Left lung (tissue), 10 donors: ENCODE measurements around the gene PRRC2A. TPM values are rescaled to one million over a fixed set of nuclear protein-coding genes. Genes with fewer than 3 reads are reported as not detected.

Experiments
- ATAC-seq: fragments of 200-7000 bp; cut with Tn5 transposase; one replicate; pipeline ENCODE4 v1.9.1; 2020; ENCODE audit warnings: moderate library complexity
- DNase-seq, 4 donors: peaks; one replicate each; pipeline ENCODE4 v3.0.0-alpha.2; 2013 to 2020
- H3K27ac ChIP-seq, 2 donors: fragments of 200-600 bp; sonication (generic) in 1 of 2; one replicate each; pipeline versions ENCODE4 v1.5.0 to v1.8.0; 2020 to 2021
- H3K27me3 ChIP-seq, 2 donors: fragments of 200-600 bp; sonication (generic) in 1 of 2; one replicate each; pipeline versions ENCODE4 v1.5.0 to v1.8.0; 2020 to 2021
- H3K36me3 ChIP-seq, 2 donors: fragments of 200-600 bp; sonication (generic) in 1 of 2; one replicate each; pipeline versions ENCODE4 v1.5.0 to v1.8.0; 2020 to 2021
- H3K4me1 ChIP-seq, 2 donors: fragments of 200-600 bp; one replicate each; pipeline ENCODE4 v1.8.0; 2021
- H3K4me3 ChIP-seq, 2 donors: fragments of 200-600 bp; sonication (generic) in 1 of 2; one replicate each; pipeline versions ENCODE4 v1.5.0 to v1.8.0; 2020 to 2021; ENCODE audit warnings: mild to moderate bottlenecking in 1 of 2
- H3K9me3 ChIP-seq, 2 donors: fragments of 200-600 bp; sonication (generic) in 1 of 2; one replicate each; pipeline versions ENCODE4 v1.5.0 to v1.8.0; 2020 to 2021
- CTCF ChIP-seq, 2 donors: fragments of 200-600 bp; sonication (generic) in 1 of 2; IDR thresholded peaks; one replicate each; pipeline versions ENCODE4 v1.5.0 to v1.8.0; 2021; ENCODE audit warnings: antibody characterized with exemption in 2 of 2
- intact Hi-C, 2 donors: fragments of 100-400 bp; cut with DNase I; formaldehyde crosslinking; loops; one replicate each; pipeline versions ENCODE4 v1.11.2 to v1.14.2; 2022
- polyA plus RNA-seq, 6 donors: library from polyadenylated mRNA; unstranded; fragments of 120-200 nt; gene quantifications; one replicate each; pipeline ENCODE4 v1.2.1, GENCODE V29; 2013; ENCODE audit not compliant: insufficient read length in 6 of 6
- total RNA-seq, 2 donors: library from RNA; stranded (reverse); fragmentation: NEBNext Ultra II Directional; extraction: Animal tissue kit (Norgen Biotek cat#: 25700); gene quantifications; one replicate each; pipeline ENCODE4 v1.2.1, GENCODE V29; 2021
- donor health status: DM: no; HTN: yes; CAD: no.
- donor health status: DM: no; HTN: no; CAD: no.

The PRRC2A gene
- total and polyA plus RNA-seq, 8 donors, result 130 to 201 (median 164) TPM

GRCh38 chr6:31632279-31632946 lies 11.9 kb downstream of the PRRC2A start:
- no peak for DNase-seq
- H3K4me1 ChIP-seq, result no peaks in the 10 kb centered on the region
- no peak overlapping the region for H3K4me3 ChIP-seq
- no peaks in the 10 kb centered on the region for H3K9me3 ChIP-seq
- intact Hi-C loops, result no loop called here
- no peak for TF ChIP-seq CTCF (IDR thresholded peaks at IDR 0.05)
- no peak overlapping the region for H3K27ac ChIP-seq
- peak; percentile 5 for ATAC-seq
- H3K27me3 ChIP-seq, result no peaks in the 10 kb centered on the region
- peaks cover 8 to 100% of the 10 kb centered on the region in 2 donors for H3K36me3 ChIP-seq

DNA sequence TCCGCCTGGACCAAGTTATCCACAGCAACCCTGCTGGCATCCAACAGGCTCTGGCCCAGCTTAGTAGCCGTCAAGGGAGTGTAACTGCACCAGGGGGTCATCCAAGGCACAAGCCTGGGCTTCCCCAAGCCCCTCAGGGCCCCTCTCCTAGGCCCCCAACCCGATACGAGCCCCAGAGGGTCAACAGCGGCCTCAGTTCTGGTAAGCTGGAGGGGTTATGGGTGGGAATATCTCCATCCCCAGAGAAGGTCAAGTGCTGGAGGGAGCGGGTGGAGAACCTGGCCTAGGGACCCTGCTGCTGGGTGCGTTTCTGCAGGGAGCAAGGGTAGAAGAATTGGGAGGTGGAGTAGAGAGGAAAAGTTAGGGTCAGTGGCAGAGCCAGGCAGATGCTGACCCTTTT lies 12.9 kb downstream of the PRRC2A start:
- H3K27ac ChIP-seq, result no peak overlapping the region
- no peaks in the 10 kb centered on the region for H3K27me3 ChIP-seq
- no peaks in the 10 kb centered on the region for H3K4me1 ChIP-seq
- no peak for ATAC-seq
- DNase-seq, result no peak
- TF ChIP-seq CTCF (IDR thresholded peaks at IDR 0.05), result no peak
- H3K36me3 ChIP-seq, result peaks cover 8 to 100% of the 10 kb centered on the region in 2 donors
- no peaks in the 10 kb centered on the region for H3K9me3 ChIP-seq
- no peak overlapping the region for H3K4me3 ChIP-seq
- intact Hi-C loops, result no loop called here

DNA sequence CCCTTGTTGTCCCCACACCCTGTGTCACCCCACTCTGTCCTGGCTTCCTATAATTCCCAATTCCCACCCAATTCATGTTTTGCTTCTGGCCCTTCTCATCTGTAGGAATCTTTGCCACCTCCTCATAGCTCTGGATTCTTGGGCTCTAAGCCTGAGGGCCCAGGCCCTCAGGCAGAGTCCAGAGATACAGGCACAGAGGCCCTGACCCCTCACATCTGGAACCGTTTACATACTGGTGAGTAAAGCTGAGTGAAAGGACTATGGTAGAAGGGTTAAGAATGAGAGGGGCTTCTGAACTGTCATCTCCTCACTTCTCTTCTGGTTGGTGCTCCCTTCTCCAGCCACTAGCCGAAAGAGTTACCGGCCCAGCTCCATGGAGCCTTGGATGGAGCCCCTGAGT lies 13.6 kb downstream of the PRRC2A start:
- intact Hi-C loops, result no loop called here
- no peak for ATAC-seq
- H3K36me3 ChIP-seq, result peaks cover 6 to 100% of the 10 kb centered on the region in 2 donors

GRCh38 chr6:31634969-31635575 lies 14.6 kb downstream of the PRRC2A start:
- no peak for TF ChIP-seq CTCF (IDR thresholded peaks at IDR 0.05)
- DNase-seq (no peak), ATAC-seq (no peak)
- no peak overlapping the region for H3K4me3 ChIP-seq
- peaks cover 0 to 100% of the 10 kb centered on the region in 2 donors for H3K36me3 ChIP-seq
- no peaks in the 10 kb centered on the region for H3K9me3 ChIP-seq
- no peak overlapping the region for H3K27ac ChIP-seq
- intact Hi-C loops, result no loop called here
- H3K27me3 ChIP-seq, result no peaks in the 10 kb centered on the region
- no peaks in the 10 kb centered on the region for H3K4me1 ChIP-seq

More for the DNA sequence above, 13.6 kb downstream of the PRRC2A start:
- Histone ChIP-seq H3K4me1 (no peaks in the 10 kb centered on the region), H3K27me3 (no peaks in the 10 kb centered on the region), H3K9me3 (no peaks in the 10 kb centered on the region), H3K4me3 (no peak overlapping the region), H3K27ac (no peak overlapping the region)
- DNase-seq, result no peak
- TF ChIP-seq CTCF (IDR thresholded peaks at IDR 0.05), result no peak

GRCh38 chr6:31636698-31637596 lies 16.4 kb downstream of the PRRC2A start:
- no peak for TF ChIP-seq CTCF (IDR thresholded peaks at IDR 0.05)
- ATAC-seq (no peak), DNase-seq (no peak)
- H3K27ac ChIP-seq, result no peak overlapping the region
- intact Hi-C loops, result no loop called here
- no peak overlapping the region for H3K4me3 ChIP-seq
- peaks cover 0 to 100% of the 10 kb centered on the region in 2 donors for H3K36me3 ChIP-seq
- no peaks in the 10 kb centered on the region for H3K9me3 ChIP-seq
- no peaks in the 10 kb centered on the region for H3K4me1 ChIP-seq
- H3K27me3 ChIP-seq, result no peaks in the 10 kb centered on the region
